Right lobe of liver (tissue), 6 donors: ENCODE results near the gene BAIAP2L2. TPM values are rescaled to one million over a fixed set of nuclear protein-coding genes. Genes with fewer than 3 reads are reported as not detected.
A peak's percentile ranks its signal among the peaks of the same experiment; 100 is the strongest.

Experiments
- ATAC-seq, 4 donors: fragments of 200-7000 bp; cut with Tn5 transposase; one replicate each; pipeline ENCODE4 v1.9.1; 2020; ENCODE audit warnings: mild to moderate bottlenecking in 4 of 4, moderate library complexity in 4 of 4
- DNase-seq, 3 donors: peaks; one replicate each; pipeline ENCODE4 v3.0.0-alpha.2; 2020
- H3K27ac ChIP-seq, 3 donors: fragments of 200-600 bp; one replicate each; pipeline ENCODE4 v1.8.0; 2022
- H3K27me3 ChIP-seq, 2 donors: fragments of 200-600 bp; one replicate each; pipeline ENCODE4 v1.8.0; 2022
- H3K36me3 ChIP-seq, 4 donors: fragments of 200-600 bp; sonication (generic) in 1 of 4; one replicate each; pipeline versions ENCODE4 v1.5.1 to v1.8.0; 2017 to 2022; ENCODE audit warnings: control low read depth in 1 of 4
- H3K4me1 ChIP-seq, 4 donors: fragments of 200-600 bp; sonication (generic) in 1 of 4; one replicate each; pipeline versions ENCODE4 v1.5.1 to v1.8.0; 2017 to 2022; ENCODE audit warnings: control low read depth in 1 of 4
- H3K4me3 ChIP-seq, 3 donors: fragments of 200-600 bp; one replicate each; pipeline ENCODE4 v1.8.0; 2022
- H3K9me3 ChIP-seq, 4 donors: fragments of 200-600 bp; sonication (generic) in 1 of 4; one replicate each; pipeline versions ENCODE4 v1.5.1 to v1.8.0; 2017 to 2022; ENCODE audit warnings: control low read depth in 1 of 4
- POLR2A ChIP-seq: fragments of 450-650 bp; IDR thresholded peaks from one replicate; pipeline ENCODE4 v1.6.1; 2017; ENCODE audit warnings: antibody characterized with exemption, mild to moderate bottlenecking
- WGBS: methylation state at CpG from one replicate; pipeline ENCODE4 v1.1.6; 2018; ENCODE audit warnings: low coverage, low lambda C conversion rate; ENCODE audit not compliant: insufficient coverage; ENCODE audit errors: missing lambda C conversion rate; 5-methylcytosine and 5-hydroxymethylcytosine counted together
- intact Hi-C, 2 donors: fragments of 100-400 bp; cut with DNase I; formaldehyde crosslinking; loops; one replicate each; pipeline versions ENCODE4 v1.11.2 to v1.14.1; 2022
- total RNA-seq, 6 experiments: library from RNA; depleted of rRNA in 2 of 6; stranded (reverse); fragments of >200 nt in 2 of 6; fragmentation: NEBNext Ultra II Directional in 3 of 6; extraction: Animal tissue kit (Norgen Biotek cat#: 25700) in 3 of 6; gene quantifications; one replicate each; pipeline versions ENCODE4 v1.1.0 to v1.2.4, GENCODE V29; 2016 to 2023
- TF ChIP-seq, protein P1 (sequence below), 4 donors: fragments of 200-600 bp in 3 of 4; fragments of 450-650 bp in 1 of 4; IDR thresholded peaks; one replicate each; pipeline versions ENCODE4 v1.5.1 to v1.8.0; 2016 to 2022; ENCODE audit warnings: antibody characterized with exemption in 4 of 4, mild to moderate bottlenecking in 2 of 4
- donor health status: DM: no; HTN: yes; CAD: no.
- donor health status: DM: no; HTN: no; CAD: no.
- donor health status: DM: no; HTN: no; CAD: no.
- donor health status: DM: no; HTN: yes; CAD: no.
- donor health status: DM: no; HTN: yes; CAD: no.

BAIAP2L2 gene
- total RNA-seq, 6 experiments from 2014 or later, result 0.79 to 5.0 (median 1.4) TPM

DNA sequence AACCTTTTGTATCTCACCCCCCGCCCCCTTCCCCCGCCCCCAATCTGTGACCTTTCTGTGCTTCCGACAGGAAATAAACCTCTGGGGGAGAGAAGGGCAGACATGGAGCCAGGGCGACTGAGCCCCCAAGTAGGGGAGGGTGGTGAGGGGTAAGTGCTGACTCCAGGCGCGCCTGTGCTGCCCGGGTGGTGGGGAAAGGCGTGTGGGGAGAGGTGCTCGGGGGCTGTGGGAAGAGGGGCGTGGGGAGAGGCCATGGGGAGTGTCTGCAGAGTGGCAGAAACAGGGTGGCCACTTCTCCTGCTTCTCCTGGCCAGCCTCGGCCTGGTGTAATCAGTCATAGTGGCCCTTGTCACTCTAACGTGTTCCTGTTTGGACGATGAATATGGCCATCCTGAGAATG is 34.5 kb downstream of the BAIAP2L2 start:
- Histone ChIP-seq H3K4me3 (no peak overlapping the region), H3K9me3 (no peaks in the 10 kb centered on the region), H3K36me3 (peaks cover 0 to 16% (median 5%) of the 10 kb centered on the region in 4 donors), H3K4me1 (peaks cover 0 to 11% (median 0%) of the 10 kb centered on the region in 4 donors), H3K27me3 (no peaks in the 10 kb centered on the region), H3K27ac (no peak overlapping the region)
- intact Hi-C loops, result no loop called here
- DNase-seq (peak in 1 of 3 donors; percentile 42), ATAC-seq (no peak)
- 85% methylated on average over 12 of the region's 13 CpGs for WGBS
- TF ChIP-seq, protein P1, sequence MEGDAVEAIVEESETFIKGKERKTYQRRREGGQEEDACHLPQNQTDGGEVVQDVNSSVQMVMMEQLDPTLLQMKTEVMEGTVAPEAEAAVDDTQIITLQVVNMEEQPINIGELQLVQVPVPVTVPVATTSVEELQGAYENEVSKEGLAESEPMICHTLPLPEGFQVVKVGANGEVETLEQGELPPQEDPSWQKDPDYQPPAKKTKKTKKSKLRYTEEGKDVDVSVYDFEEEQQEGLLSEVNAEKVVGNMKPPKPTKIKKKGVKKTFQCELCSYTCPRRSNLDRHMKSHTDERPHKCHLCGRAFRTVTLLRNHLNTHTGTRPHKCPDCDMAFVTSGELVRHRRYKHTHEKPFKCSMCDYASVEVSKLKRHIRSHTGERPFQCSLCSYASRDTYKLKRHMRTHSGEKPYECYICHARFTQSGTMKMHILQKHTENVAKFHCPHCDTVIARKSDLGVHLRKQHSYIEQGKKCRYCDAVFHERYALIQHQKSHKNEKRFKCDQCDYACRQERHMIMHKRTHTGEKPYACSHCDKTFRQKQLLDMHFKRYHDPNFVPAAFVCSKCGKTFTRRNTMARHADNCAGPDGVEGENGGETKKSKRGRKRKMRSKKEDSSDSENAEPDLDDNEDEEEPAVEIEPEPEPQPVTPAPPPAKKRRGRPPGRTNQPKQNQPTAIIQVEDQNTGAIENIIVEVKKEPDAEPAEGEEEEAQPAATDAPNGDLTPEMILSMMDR (IDR thresholded peaks at IDR 0.05), result no peak
- no peak for TF ChIP-seq POLR2A

DNA sequence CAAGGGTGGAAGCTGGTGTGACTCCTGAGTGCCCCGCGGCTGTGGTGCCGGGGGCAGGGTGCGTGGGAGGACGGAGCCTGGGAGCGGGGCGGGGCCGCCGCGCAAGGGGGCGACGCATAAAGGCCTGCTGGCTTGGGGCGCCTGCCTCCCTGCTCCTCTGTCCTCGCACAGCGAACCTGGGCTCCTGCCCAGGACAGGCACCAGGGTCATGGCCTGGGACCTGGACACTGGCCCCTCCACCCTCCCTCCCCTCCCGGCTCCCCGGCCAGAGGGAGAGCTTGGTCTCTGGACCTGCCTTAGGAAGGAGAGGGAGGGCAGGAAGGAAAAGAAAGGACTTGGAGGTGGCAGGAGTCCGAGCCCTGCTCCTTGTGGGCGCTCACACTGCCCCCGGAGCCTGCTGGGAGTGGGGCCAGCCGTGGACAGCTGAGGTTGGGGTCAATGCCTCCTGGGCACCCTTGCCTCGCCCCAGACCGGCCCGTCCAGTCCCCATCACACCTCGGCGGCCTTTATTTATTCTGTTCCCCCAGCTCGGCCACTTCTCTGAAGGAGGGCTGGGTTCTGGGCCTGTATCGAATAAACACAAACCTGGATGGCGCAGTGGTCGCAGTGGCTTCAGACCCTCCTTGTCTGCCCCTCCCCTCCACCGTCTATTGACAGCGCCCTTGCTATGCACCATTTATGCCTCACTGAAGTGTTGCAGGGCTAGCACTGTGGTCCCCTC is 35.2 kb downstream of the BAIAP2L2 start:
- Histone ChIP-seq H3K4me3 (no peak overlapping the region), H3K36me3 (peaks cover 0 to 16% (median 5%) of the 10 kb centered on the region in 4 donors), H3K27me3 (no peaks in the 10 kb centered on the region), H3K4me1 (peaks cover 0 to 8% (median 0%) of the 10 kb centered on the region in 4 donors), H3K9me3 (no peaks in the 10 kb centered on the region), H3K27ac (no peak overlapping the region)
- intact Hi-C loops, result no loop called here
- no peak for TF ChIP-seq POLR2A
- TF ChIP-seq, protein P1 (IDR thresholded peaks at IDR 0.05), result no peak
- ATAC-seq, result peak; percentile 57 to 97 (median 75)
- WGBS, result 74% methylated on average over 14 of the region's 32 CpGs
- peak; percentile 47 to 87 (median 83) for DNase-seq

DNA sequence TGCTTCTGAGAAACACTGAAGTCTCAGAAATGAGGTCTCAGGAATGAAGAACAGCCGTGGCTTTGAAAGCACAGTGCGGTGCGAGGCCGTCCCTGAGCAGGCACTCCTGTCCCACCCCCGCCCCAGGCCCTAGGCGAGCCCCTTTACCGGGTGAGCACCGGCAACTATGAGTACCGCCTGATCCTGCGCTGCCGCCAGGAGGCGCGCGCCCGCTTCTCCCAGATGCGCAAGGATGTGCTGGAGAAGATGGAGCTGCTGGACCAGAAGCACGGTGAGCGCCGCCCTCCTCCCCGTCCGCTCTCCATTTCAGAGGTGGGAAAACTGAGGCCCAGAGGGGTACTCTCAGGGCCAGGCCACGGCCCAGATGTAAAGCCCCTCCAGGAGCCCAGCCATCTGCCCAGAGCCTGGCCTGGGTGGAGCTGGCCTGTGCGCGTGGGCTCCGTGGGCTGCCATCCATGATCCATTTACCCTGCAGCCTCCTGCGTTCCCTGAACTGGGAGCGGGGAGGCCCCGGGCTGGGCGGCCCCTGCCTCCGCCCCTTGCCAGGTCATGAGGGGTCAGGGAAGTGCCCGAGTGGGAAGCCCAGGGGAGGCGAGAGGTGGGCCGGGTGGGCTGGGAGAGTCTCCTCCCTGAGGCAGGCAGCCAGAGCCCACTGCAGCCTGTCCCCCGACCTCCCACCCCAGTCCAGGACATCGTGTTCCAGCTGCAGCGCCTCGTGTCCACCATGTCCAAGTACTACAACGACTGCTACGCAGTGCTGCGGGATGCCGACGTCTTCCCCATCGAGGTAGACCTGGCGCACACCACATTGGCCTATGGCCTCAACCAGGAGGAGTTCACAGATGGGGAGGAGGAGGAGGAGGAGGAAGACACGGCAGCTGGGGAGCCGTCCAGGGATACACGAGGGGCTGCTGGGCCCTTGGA is 36.0 kb downstream of the BAIAP2L2 start:
- peaks cover 0 to 8% (median 0%) of the 10 kb centered on the region in 4 donors for H3K4me1 ChIP-seq
- H3K9me3 ChIP-seq, result no peaks in the 10 kb centered on the region
- DNase-seq (peak in 1 of 3 donors; percentile 50), ATAC-seq (no peak)
- H3K4me3 ChIP-seq, result no peak overlapping the region
- no peak for TF ChIP-seq POLR2A
- TF ChIP-seq, protein P1 (IDR thresholded peaks at IDR 0.05), result peak in 1 of 4 donors; percentile 10
- H3K36me3 ChIP-seq, result peaks cover 0 to 16% (median 5%) of the 10 kb centered on the region in 4 donors
- WGBS, result 66% methylated on average over 8 of the region's 47 CpGs
- H3K27me3 ChIP-seq, result no peaks in the 10 kb centered on the region
- intact Hi-C loops, result no loop called here
- H3K27ac ChIP-seq, result no peak overlapping the region

- H3K27ac ChIP-seq, result no peak overlapping the region
- peaks cover 0 to 8% (median 0%) of the 10 kb centered on the region in 4 donors for H3K4me1 ChIP-seq
- H3K36me3 ChIP-seq, result peaks cover 0 to 21% (median 8%) of the 10 kb centered on the region in 4 donors
- H3K9me3 ChIP-seq, result no peaks in the 10 kb centered on the region
- 90% methylated on average over 10 of the region's 28 CpGs for WGBS
- no peaks in the 10 kb centered on the region for H3K27me3 ChIP-seq
- H3K4me3 ChIP-seq, result no peak overlapping the region
- ATAC-seq, result no peak
- peak in 1 of 3 donors; percentile 50 for DNase-seq
- intact Hi-C loops, result no loop called here
- no peak for TF ChIP-seq POLR2A
- TF ChIP-seq, protein P1 (IDR thresholded peaks at IDR 0.05), result no peak
Observed at GRCh38 chr22:38073150-38074130, 37.0 kb downstream of the BAIAP2L2 start.
